ENCODE results near the gene MED22. TPM values are rescaled to one million over a fixed set of nuclear protein-coding genes. Genes with fewer than 3 reads are reported as not detected.
"Not testable (repeated sequence)": the region's sequence is repeated elsewhere in the genome, so short reads cannot be mapped to it uniquely, and the experiment has no call there.

MED22 gene
- polyA plus RNA-seq, 1 experiment: 14.1 TPM

DNA sequence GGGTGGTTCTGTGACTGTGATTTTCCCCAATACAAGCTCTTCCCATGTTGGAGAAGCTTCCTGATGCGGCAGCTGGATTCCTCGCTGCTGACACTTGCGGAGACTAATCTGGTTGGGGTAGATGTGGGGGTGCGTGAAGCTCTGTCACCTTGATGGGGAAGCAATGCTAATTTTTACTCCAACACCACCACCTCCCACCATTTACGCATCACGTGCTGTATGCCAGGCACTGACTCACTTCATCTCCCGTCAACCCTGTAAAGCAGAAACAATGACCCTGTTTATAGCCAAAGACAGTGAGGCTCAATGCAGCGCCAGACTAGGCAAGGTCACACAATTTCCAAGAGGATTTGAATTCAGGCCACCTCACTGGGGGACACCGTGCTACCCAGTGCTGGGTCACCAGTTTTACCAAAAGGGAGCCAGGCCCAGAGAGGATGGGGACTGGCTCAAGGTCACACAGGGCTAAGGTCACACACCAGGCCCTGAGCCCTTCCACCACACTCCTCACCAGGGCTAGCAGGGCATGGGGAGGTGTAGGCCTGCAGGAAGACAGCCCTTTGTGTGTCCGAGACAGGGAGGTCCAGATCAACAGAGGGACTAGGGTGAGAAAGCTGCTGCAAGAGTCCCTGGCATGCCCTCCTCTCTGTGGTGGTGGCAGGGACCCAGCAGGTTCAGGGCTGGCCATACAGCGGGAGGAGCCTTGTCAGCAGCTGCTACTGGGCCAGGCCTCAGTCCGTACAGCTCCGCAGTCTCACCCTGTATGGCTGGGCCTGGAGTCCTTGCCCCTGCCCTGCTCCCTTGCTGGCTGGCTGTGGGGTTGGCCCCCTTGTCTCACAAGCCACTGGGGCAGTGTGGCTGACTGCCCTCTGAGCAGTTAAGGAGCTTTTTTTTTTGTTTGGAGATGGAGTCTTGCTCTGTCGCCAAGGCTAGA is 31.5 kb upstream of the MED22 start:
- TF ChIP-seq, protein P1, sequence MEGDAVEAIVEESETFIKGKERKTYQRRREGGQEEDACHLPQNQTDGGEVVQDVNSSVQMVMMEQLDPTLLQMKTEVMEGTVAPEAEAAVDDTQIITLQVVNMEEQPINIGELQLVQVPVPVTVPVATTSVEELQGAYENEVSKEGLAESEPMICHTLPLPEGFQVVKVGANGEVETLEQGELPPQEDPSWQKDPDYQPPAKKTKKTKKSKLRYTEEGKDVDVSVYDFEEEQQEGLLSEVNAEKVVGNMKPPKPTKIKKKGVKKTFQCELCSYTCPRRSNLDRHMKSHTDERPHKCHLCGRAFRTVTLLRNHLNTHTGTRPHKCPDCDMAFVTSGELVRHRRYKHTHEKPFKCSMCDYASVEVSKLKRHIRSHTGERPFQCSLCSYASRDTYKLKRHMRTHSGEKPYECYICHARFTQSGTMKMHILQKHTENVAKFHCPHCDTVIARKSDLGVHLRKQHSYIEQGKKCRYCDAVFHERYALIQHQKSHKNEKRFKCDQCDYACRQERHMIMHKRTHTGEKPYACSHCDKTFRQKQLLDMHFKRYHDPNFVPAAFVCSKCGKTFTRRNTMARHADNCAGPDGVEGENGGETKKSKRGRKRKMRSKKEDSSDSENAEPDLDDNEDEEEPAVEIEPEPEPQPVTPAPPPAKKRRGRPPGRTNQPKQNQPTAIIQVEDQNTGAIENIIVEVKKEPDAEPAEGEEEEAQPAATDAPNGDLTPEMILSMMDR (IDR thresholded peaks at IDR 0.05; ENCODE audit: low read depth, low read length): no peak
- CTCF ChIA-PET: interaction anchor here (1.2 kb wide), 1 partner anchor 108 kb away, joined by 4 read pairs; no protein-coding TSS in a partner anchor
- DNase-seq (ENCODE audit: low read depth, low spot score): no peak

DNA sequence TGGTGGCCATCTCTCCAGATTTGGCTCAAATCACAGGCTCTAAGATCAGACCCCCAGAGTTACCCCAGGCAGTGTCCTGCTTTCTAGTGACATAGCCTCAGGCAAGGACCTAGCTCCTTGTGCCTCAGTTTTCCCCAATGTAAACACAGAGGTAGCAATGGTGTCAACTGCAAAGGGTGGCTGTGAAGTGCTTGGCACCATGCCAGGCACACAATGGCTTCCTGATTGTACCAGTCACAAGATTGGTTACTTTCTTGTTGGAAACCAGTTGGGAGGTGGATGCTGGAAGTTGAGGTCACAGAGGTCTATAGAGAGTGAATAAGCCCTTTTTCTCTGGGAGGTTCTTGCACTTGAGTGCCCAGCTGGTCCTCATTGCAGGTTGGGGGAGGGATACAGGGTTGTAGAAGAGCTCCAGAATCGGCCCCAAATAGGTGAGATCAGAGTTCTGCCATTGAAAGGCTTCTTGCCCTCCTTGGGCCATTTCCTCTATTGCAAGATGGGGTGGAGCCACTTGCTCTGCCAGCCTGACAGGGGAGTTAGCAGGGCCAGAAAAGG is 30.6 kb upstream of the MED22 start:
- Histone ChIP-seq H3K27ac (ENCODE audit: low read depth, low read length) (no peak overlapping the region), H3K27me3 (ENCODE audit: control insufficient read depth, insufficient read depth, low read length) (no peaks in the 10 kb centered on the region), H3K9me3 (ENCODE audit: control insufficient read depth, insufficient read depth, low read length) (peaks cover 6% of the 10 kb centered on the region), H3K4me3 (ENCODE audit: low read depth, low read length) (no peak overlapping the region)
- ChIA-PET POLR2A (interaction anchor here (1.1 kb wide), 1 partner anchor 81 kb away, joined by 4 read pairs; the partner anchor contains the start of gene CACFD1), CTCF (interaction anchor here (1.2 kb wide), 1 partner anchor 108 kb away, joined by 4 read pairs; no protein-coding TSS in a partner anchor)
- no peak for DNase-seq (ENCODE audit: low read depth, low spot score)
- TF ChIP-seq, protein P1 (IDR thresholded peaks at IDR 0.05; ENCODE audit: low read depth, low read length): no peak

More for the DNA sequence above, 31.5 kb upstream of the MED22 start:
- no peak overlapping the region for H3K4me3 ChIP-seq (ENCODE audit: low read depth, low read length)
- peaks cover 6% of the 10 kb centered on the region for H3K9me3 ChIP-seq (ENCODE audit: control insufficient read depth, insufficient read depth, low read length)
- no peaks in the 10 kb centered on the region for H3K27me3 ChIP-seq (ENCODE audit: control insufficient read depth, insufficient read depth, low read length)
- POLR2A ChIA-PET: no interaction called here
- no peak overlapping the region for H3K27ac ChIP-seq (ENCODE audit: low read depth, low read length)

DNA sequence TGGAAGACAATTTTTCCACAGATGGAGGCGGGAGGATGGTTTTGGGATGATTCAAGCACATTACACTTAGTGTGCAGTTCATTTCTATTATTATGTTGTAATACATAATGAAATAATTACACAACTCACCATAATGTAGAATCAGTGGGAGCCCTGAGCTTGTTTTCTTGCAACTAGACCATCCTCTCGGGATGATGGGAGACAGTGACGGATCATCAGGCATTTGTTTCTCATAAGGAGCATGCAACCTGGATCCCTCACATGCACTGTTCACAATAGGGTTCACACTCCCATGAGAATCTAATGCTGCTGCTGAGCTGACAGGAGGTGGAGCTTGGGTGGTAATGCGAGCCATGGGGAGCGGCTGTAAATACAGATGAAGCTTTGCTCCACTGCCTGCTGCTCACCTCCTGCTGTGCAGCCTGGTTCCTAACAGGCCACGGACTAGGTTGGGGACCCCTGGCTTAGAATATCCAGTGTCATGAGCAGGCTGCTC is 29.8 kb upstream of the MED22 start:
- H3K9me3 ChIP-seq (ENCODE audit: control insufficient read depth, insufficient read depth, low read length): peaks cover 6% of the 10 kb centered on the region
- CTCF ChIA-PET: interaction anchor here (0.9 to 1.7 kb wide), 3 partner anchors 17 to 60 kb away, joined by 3 to 4 read pairs (median 4); no protein-coding TSS in a partner anchor
- DNase-seq (ENCODE audit: low read depth, low spot score): no peak
- TF ChIP-seq, protein P1 (IDR thresholded peaks at IDR 0.05; ENCODE audit: low read depth, low read length): no peak
- POLR2A ChIA-PET: interaction anchor here (1.0 to 1.1 kb wide), 2 partner anchors 30 to 82 kb away, joined by 3 to 4 read pairs; partner anchors contain the start of genes CACFD1, MED22 and RPL7A
- H3K4me3 ChIP-seq (ENCODE audit: low read depth, low read length): no peak overlapping the region
- H3K27ac ChIP-seq (ENCODE audit: low read depth, low read length): no peak overlapping the region
- H3K27me3 ChIP-seq (ENCODE audit: control insufficient read depth, insufficient read depth, low read length): no peaks in the 10 kb centered on the region

DNA sequence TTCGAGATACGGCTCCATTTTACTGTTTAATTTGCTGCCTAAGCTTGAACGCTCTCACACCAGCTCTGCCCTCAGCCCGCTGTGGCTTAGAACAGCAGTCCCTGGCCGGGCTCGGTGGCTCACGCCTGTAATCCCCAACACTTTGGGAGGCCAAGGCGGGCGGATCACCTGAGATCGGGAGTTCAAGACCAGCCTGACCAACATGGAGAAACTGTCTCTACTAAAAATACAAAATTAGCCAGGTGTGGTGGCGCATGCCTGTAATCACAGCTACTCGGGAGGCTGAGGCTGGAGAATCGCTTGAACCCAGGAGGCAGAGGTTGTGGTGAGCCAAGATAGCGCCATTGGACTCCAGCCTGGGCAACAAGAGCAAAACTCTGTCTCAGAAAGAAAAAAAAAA is 29.3 kb upstream of the MED22 start:
- not testable (repeated sequence) for H3K4me3 ChIP-seq (ENCODE audit: low read depth, low read length); H3K27ac ChIP-seq (ENCODE audit: low read depth, low read length)
- POLR2A ChIA-PET: interaction anchor here (0.8 to 1.1 kb wide), 3 partner anchors 29 to 347 kb away, joined by 3 to 6 read pairs (median 4); partner anchors contain the start of genes CACFD1, GTF3C5, MED22 and RPL7A

More for the DNA sequence above, 29.3 kb upstream of the MED22 start:
- not testable (repeated sequence) for DNase-seq (ENCODE audit: low read depth, low spot score); H3K27me3 ChIP-seq (ENCODE audit: control insufficient read depth, insufficient read depth, low read length); H3K9me3 ChIP-seq (ENCODE audit: control insufficient read depth, insufficient read depth, low read length)
- CTCF ChIA-PET: interaction anchor here (0.9 to 1.7 kb wide), 3 partner anchors 18 to 61 kb away, joined by 3 to 4 read pairs (median 4); no protein-coding TSS in a partner anchor
